Measurements from ENCODE around the gene SLC31A2.
"Not testable (repeated sequence)": the region's sequence is repeated elsewhere in the genome, so short reads cannot be mapped to it uniquely, and the experiment has no call there.

Gene SLC31A2, protein sequence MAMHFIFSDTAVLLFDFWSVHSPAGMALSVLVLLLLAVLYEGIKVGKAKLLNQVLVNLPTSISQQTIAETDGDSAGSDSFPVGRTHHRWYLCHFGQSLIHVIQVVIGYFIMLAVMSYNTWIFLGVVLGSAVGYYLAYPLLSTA

DNA sequence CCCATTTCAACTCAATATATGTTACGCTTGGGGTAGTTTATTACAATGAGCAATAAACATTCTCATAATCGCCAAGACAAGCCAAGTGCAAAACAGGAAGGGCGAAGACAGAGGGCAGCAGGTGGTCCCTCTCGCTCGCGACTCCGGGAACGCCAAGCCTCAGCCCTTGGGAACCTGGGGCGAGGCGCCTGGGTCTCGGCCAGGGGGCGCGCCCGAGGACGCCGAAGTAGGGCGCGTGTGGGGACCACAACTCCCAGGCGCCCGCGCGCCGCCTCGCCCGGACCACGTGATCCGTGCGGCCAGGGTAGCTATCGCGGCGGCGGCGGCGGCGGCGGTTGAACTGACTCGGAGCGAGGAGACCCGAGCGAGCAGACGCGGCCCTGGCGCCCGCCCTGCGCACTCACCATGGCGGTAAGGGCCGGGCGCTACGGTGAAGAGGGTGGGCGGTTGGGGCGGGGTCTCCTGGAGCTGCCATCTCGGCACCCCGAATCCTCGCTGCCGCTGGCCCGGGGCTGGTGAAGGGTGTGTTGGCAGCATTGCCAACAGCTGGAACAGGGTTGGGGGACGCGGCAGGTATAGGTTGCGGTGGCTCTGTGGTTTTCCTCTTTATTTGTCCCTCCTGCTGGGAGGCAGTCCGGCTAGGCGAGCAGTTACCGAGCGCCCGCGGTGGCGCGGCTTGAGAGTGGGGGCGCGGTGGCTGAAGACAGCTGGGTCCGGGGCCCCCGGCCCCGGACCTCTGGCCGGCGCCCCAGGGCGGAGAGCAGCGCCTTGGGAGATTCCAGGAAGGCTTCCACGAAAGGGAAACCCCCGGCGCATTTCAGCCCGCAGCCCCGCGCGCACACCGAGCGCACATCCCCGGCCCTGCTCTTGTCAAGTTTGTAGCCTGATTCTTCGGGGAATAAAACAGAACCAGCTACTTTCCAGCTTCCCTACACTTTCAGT is at the start of gene SLC31A2:
SLC31A2 (plus strand) TSS at position 338 of the 942 bp plus-strand sequence; CDS start at position 406, 68 bp downstream.
- Histone ChIP-seq H3K27ac (ENCODE audit: low read depth, low read length) (peak within 1 kb of the TSS; percentile 54), H3K4me1 (ENCODE audit: control insufficient read depth in 1 of 2, insufficient read depth in 2 of 2, low read length in 2 of 2) (peaks cover 0 to 21% of the 10 kb centered on the region in 2 donors), H3K36me3 (ENCODE audit: control insufficient read depth in 1 of 2, insufficient read depth in 2 of 2, low read length in 2 of 2) (no peaks in the 10 kb centered on the region), H3K4me3 (ENCODE audit: low read depth in 1 of 2, low read length in 2 of 2) (peak within 1 kb of the TSS; percentile 79 to 94), H3K9ac (ENCODE audit: low read depth in 1 of 2, low read length in 2 of 2) (peak within 1 kb of the TSS; percentile 69 to 80), H3K9me3 (ENCODE audit: control insufficient read depth in 1 of 2, low read length in 2 of 2) (no peaks in the 10 kb centered on the region), H3K27me3 (ENCODE audit: control insufficient read depth in 1 of 2, insufficient read depth in 2 of 2, low read length in 2 of 2) (no peaks in the 10 kb centered on the region)

DNA sequence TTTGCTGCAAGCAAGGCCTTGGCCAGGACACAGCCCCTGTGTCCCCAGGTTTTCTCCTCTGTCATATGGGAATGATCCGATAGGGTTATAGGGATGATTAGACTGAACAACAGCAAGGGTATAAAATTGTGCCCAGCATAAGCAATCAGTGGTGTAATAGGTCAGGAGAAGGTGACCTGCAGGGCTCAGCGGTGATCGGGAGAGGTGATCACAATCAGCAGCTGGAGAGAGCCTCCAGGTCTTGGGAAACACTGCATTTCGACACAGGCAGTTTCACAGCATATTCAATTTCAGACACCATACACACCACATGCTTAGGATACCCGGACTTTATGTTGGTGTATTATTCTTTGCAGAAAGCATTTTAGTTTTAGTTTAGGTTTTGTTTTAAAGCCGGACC is 45.5 kb upstream of the SLC31A2 start:
- not testable (repeated sequence) for H3K4me3 ChIP-seq (ENCODE audit: low read depth in 1 of 2, low read length in 2 of 2); H3K27me3 ChIP-seq (ENCODE audit: control insufficient read depth in 1 of 2, insufficient read depth in 2 of 2, low read length in 2 of 2); H3K4me1 ChIP-seq (ENCODE audit: control insufficient read depth in 1 of 2, insufficient read depth in 2 of 2, low read length in 2 of 2); H3K36me3 ChIP-seq (ENCODE audit: control insufficient read depth in 1 of 2, insufficient read depth in 2 of 2, low read length in 2 of 2); H3K9ac ChIP-seq (ENCODE audit: low read depth in 1 of 2, low read length in 2 of 2); H3K9me3 ChIP-seq (ENCODE audit: control insufficient read depth in 1 of 2, low read length in 2 of 2); H3K27ac ChIP-seq (ENCODE audit: low read depth, low read length)

DNA sequence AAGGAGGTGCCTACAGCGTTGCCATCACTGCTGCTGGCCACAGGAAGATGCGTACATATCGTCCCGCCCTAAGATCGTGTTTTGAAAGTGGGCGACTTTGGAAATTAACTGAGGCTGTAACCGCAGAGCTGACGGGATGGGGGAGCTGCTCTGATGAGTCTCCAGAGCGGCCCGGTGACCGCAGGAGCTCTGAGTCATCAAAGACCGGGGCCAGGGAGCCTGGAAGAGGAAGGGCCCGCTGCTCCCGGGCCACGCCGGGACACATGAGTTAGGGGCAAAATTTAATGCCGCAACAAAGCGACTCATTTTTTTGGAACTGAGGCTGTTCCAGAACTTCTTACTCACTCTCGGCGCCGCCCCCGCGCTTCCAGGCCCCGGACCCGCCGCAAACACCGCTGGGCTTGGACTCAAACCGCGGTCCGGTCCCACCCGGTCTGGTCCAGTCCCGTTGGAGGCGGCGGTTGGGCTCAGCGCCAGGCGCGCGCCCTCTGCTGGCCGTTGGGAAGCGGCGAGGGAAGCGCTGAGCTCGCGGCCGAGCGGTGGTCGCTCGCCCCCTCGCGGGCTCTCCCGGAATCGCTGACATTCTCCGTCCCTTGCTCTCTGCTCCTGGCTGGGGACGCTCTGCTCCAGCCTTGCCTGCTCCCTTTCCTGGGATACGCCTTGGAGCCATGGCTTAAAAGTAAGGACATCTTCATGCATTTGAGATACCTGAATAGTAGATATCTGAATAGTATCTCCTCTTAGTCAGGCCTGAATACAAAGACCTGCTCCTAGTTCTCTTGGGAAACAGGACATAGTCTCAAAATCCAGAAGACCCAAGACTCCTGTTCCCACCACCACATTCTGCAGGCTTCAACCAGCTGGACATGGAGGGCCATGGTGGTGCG is 39.5 kb upstream of the SLC31A2 start:
- not testable (repeated sequence) for H3K9me3 ChIP-seq (ENCODE audit: control insufficient read depth in 1 of 2, low read length in 2 of 2); H3K4me1 ChIP-seq (ENCODE audit: control insufficient read depth in 1 of 2, insufficient read depth in 2 of 2, low read length in 2 of 2); H3K9ac ChIP-seq (ENCODE audit: low read depth in 1 of 2, low read length in 2 of 2); H3K4me3 ChIP-seq (ENCODE audit: low read depth in 1 of 2, low read length in 2 of 2); H3K27ac ChIP-seq (ENCODE audit: low read depth, low read length); H3K36me3 ChIP-seq (ENCODE audit: control insufficient read depth in 1 of 2, insufficient read depth in 2 of 2, low read length in 2 of 2); H3K27me3 ChIP-seq (ENCODE audit: control insufficient read depth in 1 of 2, insufficient read depth in 2 of 2, low read length in 2 of 2)

DNA sequence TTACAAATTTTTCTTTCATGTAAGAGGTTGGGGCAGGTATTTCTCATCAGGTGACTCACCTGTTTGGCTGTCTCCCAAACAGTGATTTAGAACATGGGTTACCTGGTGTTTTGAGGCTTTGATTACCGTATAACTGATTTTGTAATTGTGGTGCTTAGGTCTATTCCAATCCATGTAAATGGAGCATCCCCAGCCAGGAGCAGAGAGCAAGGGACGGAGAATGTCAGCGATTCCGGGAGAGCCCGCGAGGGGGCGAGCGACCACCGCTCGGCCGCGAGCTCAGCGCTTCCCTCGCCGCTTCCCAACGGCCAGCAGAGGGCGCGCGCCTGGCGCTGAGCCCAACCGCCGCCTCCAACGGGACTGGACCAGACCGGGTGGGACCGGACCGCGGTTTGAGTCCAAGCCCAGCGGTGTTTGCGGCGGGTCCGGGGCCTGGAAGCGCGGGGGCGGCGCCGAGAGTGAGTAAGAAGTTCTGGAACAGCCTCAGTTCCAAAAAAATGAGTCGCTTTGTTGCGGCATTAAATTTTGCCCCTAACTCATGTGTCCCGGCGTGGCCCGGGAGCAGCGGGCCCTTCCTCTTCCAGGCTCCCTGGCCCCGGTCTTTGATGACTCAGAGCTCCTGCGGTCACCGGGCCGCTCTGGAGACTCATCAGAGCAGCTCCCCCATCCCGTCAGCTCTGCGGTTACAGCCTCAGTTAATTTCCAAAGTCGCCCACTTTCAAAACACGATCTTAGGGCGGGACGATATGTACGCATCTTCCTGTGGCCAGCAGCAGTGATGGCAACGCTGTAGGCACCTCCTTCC is 37.9 kb upstream of the SLC31A2 start:
- H3K27ac ChIP-seq (ENCODE audit: low read depth, low read length); H3K36me3 ChIP-seq (ENCODE audit: control insufficient read depth in 1 of 2, insufficient read depth in 2 of 2, low read length in 2 of 2); H3K4me1 ChIP-seq (ENCODE audit: control insufficient read depth in 1 of 2, insufficient read depth in 2 of 2, low read length in 2 of 2); H3K9ac ChIP-seq (ENCODE audit: low read depth in 1 of 2, low read length in 2 of 2); H3K27me3 ChIP-seq (ENCODE audit: control insufficient read depth in 1 of 2, insufficient read depth in 2 of 2, low read length in 2 of 2); H3K4me3 ChIP-seq (ENCODE audit: low read depth in 1 of 2, low read length in 2 of 2); H3K9me3 ChIP-seq (ENCODE audit: control insufficient read depth in 1 of 2, low read length in 2 of 2): not testable (repeated sequence)

DNA sequence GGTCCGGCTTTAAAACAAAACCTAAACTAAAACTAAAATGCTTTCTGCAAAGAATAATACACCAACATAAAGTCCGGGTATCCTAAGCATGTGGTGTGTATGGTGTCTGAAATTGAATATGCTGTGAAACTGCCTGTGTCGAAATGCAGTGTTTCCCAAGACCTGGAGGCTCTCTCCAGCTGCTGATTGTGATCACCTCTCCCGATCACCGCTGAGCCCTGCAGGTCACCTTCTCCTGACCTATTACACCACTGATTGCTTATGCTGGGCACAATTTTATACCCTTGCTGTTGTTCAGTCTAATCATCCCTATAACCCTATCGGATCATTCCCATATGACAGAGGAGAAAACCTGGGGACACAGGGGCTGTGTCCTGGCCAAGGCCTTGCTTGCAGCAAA is 32.0 kb upstream of the SLC31A2 start:
- H3K9me3 ChIP-seq (ENCODE audit: control insufficient read depth in 1 of 2, low read length in 2 of 2); H3K36me3 ChIP-seq (ENCODE audit: control insufficient read depth in 1 of 2, insufficient read depth in 2 of 2, low read length in 2 of 2); H3K9ac ChIP-seq (ENCODE audit: low read depth in 1 of 2, low read length in 2 of 2); H3K4me1 ChIP-seq (ENCODE audit: control insufficient read depth in 1 of 2, insufficient read depth in 2 of 2, low read length in 2 of 2); H3K4me3 ChIP-seq (ENCODE audit: low read depth in 1 of 2, low read length in 2 of 2); H3K27me3 ChIP-seq (ENCODE audit: control insufficient read depth in 1 of 2, insufficient read depth in 2 of 2, low read length in 2 of 2); H3K27ac ChIP-seq (ENCODE audit: low read depth, low read length): not testable (repeated sequence)

DNA sequence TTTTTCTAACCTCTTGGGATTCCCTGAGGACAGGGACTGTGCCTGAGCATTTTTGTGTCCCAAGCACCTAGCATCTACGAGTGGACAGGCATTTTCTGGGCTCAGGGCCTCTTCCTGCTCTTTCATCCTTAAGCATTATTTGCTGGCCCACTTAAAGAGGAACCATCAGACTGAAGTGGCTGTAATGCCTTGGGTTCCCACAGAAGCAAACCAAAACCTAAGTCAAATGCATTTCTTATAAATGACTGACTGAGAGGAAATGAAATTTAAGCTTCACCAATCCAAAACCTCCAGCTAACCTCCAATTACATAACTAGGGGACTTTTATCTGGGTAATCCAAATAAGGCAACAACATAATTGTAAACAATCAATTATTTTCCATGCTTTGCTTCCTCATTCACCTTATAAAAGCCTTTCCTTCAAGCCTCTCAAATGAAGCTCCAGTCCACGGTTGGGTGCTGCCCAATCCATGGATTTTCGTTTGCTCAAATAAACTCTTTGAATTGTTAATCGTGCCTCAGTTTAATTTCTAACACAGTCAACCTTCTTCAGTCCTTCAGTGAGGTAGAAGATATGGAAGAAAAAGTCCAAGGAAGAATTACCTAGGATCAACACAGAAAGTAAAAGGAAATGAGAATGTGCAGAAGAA is 25.3 kb upstream of the SLC31A2 start:
- Histone ChIP-seq H3K27ac (ENCODE audit: low read depth, low read length) (no peak overlapping the region), H3K9me3 (ENCODE audit: control insufficient read depth in 1 of 2, low read length in 2 of 2) (no peaks in the 10 kb centered on the region), H3K9ac (ENCODE audit: low read depth in 1 of 2, low read length in 2 of 2) (no peak overlapping the region), H3K4me3 (ENCODE audit: low read depth in 1 of 2, low read length in 2 of 2) (no peak overlapping the region), H3K4me1 (ENCODE audit: control insufficient read depth in 1 of 2, insufficient read depth in 2 of 2, low read length in 2 of 2) (no peaks in the 10 kb centered on the region), H3K27me3 (ENCODE audit: control insufficient read depth in 1 of 2, insufficient read depth in 2 of 2, low read length in 2 of 2) (no peaks in the 10 kb centered on the region), H3K36me3 (ENCODE audit: control insufficient read depth in 1 of 2, insufficient read depth in 2 of 2, low read length in 2 of 2) (no peaks in the 10 kb centered on the region)

DNA sequence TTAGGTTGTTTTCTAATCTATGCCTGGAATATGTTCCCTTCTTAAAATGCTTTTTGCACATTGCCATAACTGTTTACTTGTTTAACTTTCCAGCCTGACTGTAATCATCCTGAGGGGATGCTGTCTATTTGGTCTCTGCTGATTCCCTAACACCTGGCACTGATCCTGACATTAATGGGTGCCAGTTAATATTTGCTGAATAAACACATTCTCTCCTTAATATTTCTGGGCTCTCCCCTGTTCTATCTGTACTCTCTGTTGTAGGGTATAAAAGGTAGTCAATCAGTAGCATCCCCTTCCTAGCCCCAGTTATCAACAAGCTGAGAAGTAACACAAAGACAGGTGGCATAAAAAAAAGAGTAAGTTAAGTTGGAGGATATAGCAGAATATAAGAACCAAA is 21.3 kb upstream of the SLC31A2 start:
- H3K27me3 ChIP-seq (ENCODE audit: control insufficient read depth in 1 of 2, insufficient read depth in 2 of 2, low read length in 2 of 2), result no peaks in the 10 kb centered on the region
- H3K9ac ChIP-seq (ENCODE audit: low read depth in 1 of 2, low read length in 2 of 2), result no peak overlapping the region
- H3K27ac ChIP-seq (ENCODE audit: low read depth, low read length), result no peak overlapping the region
- H3K4me3 ChIP-seq (ENCODE audit: low read depth in 1 of 2, low read length in 2 of 2), result no peak overlapping the region
- no peaks in the 10 kb centered on the region for H3K9me3 ChIP-seq (ENCODE audit: control insufficient read depth in 1 of 2, low read length in 2 of 2)
- no peaks in the 10 kb centered on the region for H3K36me3 ChIP-seq (ENCODE audit: control insufficient read depth in 1 of 2, insufficient read depth in 2 of 2, low read length in 2 of 2)
- H3K4me1 ChIP-seq (ENCODE audit: control insufficient read depth in 1 of 2, insufficient read depth in 2 of 2, low read length in 2 of 2), result no peaks in the 10 kb centered on the region

DNA sequence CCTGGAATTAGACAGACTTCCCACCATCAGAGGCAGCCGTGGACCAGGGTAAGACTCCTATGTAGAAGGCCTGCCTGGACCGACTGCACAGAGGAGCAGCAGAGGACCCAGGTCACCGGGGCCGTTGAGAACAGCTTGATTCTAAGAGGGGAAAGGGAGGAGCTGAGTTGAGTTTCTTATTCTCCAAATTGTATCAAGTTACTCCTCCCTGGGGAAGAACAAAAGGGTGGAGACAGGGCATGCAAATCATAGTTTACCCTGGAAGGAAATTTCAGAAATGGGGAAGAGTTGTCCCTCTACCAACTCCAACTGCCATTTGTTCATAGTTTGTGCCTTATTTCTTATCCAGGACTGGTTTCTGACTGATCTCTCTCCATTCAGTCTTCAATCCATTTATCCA is 20.9 kb upstream of the SLC31A2 start:
- H3K4me3 ChIP-seq (ENCODE audit: low read depth in 1 of 2, low read length in 2 of 2), result no peak overlapping the region
- H3K4me1 ChIP-seq (ENCODE audit: control insufficient read depth in 1 of 2, insufficient read depth in 2 of 2, low read length in 2 of 2), result no peaks in the 10 kb centered on the region
- H3K36me3 ChIP-seq (ENCODE audit: control insufficient read depth in 1 of 2, insufficient read depth in 2 of 2, low read length in 2 of 2), result no peaks in the 10 kb centered on the region
- H3K27ac ChIP-seq (ENCODE audit: low read depth, low read length), result no peak overlapping the region
- H3K9me3 ChIP-seq (ENCODE audit: control insufficient read depth in 1 of 2, low read length in 2 of 2), result no peaks in the 10 kb centered on the region
- no peaks in the 10 kb centered on the region for H3K27me3 ChIP-seq (ENCODE audit: control insufficient read depth in 1 of 2, insufficient read depth in 2 of 2, low read length in 2 of 2)
- no peak overlapping the region for H3K9ac ChIP-seq (ENCODE audit: low read depth in 1 of 2, low read length in 2 of 2)

DNA sequence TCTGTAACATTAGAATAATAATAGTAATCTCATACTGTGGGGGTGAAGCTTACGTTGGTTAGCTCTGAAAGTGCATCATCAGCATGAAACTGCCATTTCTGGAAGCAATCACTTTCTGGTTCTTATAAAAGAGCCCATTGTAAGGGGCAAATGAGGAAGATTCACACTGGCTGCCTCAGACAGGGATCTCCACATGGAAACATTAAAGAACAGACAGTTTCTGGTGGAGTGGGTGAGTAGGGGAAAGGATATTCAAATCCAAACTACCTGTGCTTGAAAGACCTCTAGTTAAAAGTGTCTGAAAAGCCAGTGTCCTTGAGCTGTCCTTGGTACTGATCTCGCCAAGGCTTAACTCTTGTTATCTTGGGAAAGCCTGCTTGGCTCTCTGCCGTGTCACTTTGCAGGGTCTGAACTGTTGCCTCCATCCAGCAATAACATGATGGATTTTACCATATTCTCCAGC is 19.1 kb upstream of the SLC31A2 start:
- Histone ChIP-seq H3K27ac (ENCODE audit: low read depth, low read length) (no peak overlapping the region), H3K27me3 (ENCODE audit: control insufficient read depth in 1 of 2, insufficient read depth in 2 of 2, low read length in 2 of 2) (no peaks in the 10 kb centered on the region), H3K36me3 (ENCODE audit: control insufficient read depth in 1 of 2, insufficient read depth in 2 of 2, low read length in 2 of 2) (no peaks in the 10 kb centered on the region), H3K4me1 (ENCODE audit: control insufficient read depth in 1 of 2, insufficient read depth in 2 of 2, low read length in 2 of 2) (no peaks in the 10 kb centered on the region), H3K9me3 (ENCODE audit: control insufficient read depth in 1 of 2, low read length in 2 of 2) (no peaks in the 10 kb centered on the region), H3K4me3 (ENCODE audit: low read depth in 1 of 2, low read length in 2 of 2) (no peak overlapping the region), H3K9ac (ENCODE audit: low read depth in 1 of 2, low read length in 2 of 2) (no peak overlapping the region)
